GM12865 (cell line): Measurements from ENCODE around the gene B4GALT6.

Experiments
- DNase-seq: peaks from one replicate; pipeline ENCODE4 v3.0.0; 2010; ENCODE audit warnings: low read depth
- H3K4me3 ChIP-seq: 2 replicates; pipeline ENCODE4 v1.5.1; 2011; ENCODE audit warnings: mild to moderate bottlenecking, low read depth, low read length, control low read depth
- TF ChIP-seq, protein P1 (sequence below): IDR thresholded peaks from 2 replicates; pipeline ENCODE4 v1.5.1; 2011; ENCODE audit warnings: low read length, control low read depth, low read depth, inconsistent platforms; ENCODE audit not compliant: insufficient read depth; ENCODE audit errors: missing control alignments

Gene B4GALT6

DNA sequence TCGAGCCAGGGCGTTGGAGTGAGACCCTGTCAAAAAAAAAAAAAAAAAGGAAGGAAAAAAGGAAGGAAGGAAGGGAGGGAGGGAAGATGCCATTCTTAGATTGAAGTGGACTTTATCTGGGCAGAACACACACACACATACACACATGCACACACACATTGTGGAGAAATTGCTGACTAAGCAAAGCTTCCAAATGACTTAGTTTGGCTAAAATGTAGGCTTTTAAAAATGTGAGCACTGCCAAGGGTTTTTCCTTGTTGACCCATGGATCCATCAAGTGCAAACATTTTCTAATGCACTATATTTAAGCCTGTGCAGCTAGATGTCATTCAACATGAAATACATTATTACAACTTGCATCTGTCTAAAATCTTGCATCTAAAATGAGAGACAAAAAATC, 93.3 kb downstream of the B4GALT6 start:
- no peak for DNase-seq
- TF ChIP-seq, protein P1, sequence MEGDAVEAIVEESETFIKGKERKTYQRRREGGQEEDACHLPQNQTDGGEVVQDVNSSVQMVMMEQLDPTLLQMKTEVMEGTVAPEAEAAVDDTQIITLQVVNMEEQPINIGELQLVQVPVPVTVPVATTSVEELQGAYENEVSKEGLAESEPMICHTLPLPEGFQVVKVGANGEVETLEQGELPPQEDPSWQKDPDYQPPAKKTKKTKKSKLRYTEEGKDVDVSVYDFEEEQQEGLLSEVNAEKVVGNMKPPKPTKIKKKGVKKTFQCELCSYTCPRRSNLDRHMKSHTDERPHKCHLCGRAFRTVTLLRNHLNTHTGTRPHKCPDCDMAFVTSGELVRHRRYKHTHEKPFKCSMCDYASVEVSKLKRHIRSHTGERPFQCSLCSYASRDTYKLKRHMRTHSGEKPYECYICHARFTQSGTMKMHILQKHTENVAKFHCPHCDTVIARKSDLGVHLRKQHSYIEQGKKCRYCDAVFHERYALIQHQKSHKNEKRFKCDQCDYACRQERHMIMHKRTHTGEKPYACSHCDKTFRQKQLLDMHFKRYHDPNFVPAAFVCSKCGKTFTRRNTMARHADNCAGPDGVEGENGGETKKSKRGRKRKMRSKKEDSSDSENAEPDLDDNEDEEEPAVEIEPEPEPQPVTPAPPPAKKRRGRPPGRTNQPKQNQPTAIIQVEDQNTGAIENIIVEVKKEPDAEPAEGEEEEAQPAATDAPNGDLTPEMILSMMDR = no peak
- H3K4me3 ChIP-seq = no peak overlapping the region

DNA sequence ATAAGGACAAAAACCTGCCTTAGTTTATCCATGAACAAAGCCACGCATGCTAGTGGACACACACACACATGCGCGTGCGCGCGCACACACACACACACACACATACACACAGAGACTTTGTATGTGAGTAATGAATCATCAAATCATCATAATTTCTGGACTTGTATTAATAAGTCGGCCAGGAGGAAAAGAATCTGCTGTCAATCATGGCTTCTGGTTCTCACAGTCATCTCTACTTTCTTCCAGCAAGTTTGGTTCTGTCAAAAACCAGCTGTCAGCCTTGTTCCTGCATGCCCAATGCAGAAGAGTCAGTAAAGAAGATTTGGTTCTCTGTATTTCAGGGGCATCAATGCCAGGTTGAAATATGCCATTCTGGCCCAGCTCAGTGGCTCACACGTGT, 93.8 kb downstream of the B4GALT6 start:
- H3K4me3 ChIP-seq = no peak overlapping the region
- DNase-seq = no peak
- TF ChIP-seq, protein P1 = no peak

DNA sequence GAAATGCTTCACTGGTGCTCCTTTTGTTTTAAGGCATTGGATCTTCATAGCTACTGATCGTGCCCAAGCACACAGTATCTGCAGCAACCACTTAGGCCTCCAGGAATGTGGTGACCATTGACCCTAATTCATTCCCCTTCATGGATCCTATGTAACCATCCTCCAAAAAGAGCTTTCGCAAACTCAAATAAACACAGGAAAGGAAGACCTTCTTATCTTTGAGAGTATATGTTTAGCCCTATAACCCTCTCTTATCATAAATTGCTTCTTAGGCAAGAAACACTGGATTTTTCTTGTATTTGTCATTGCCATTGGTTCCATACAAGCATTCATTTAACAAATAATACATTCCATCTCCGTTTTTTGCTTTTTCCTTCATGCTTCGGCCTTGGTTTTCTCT, 96.9 kb downstream of the B4GALT6 start:
- TF ChIP-seq, protein P1 = no peak
- no peak overlapping the region for H3K4me3 ChIP-seq
- DNase-seq = no peak

DNA sequence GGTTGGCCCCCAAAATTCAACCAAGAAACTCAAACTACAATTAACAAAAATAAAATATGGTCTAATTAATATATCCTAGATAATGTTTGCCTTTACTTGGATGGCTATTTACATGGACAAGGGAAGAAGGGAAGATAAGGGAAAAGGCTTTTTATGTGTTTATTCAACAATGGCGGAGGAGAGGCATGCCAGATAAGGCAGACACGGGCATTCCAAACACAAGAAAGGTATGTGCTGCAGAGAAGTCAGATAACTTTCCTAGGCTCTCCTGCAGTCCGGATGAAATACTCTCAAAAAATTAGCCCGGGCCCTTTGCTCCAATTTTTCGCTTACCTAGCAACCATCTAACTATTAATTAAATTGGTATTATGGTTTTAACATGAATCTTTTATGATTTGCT, 97.8 kb downstream of the B4GALT6 start:
- no peak overlapping the region for H3K4me3 ChIP-seq
- TF ChIP-seq, protein P1 = no peak
- no peak for DNase-seq

DNA sequence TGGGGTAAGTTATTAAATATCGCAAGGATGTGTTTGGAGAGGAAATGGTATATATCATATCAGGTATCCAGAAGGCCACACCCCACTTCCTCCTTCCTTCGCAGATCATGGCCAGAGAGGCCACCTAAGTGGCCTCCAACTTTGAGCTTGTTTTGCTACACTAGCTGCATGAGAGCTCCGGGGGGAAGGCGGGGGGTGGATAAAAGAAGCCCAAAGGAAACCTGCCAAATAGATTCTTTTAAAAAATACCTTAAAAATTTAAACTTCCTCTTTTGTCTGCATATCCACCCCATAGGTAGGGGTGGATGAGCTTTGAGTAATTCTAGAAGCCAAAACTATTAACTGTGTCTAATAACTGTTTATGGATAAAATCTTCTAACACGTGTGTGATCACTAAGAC, 98.4 kb downstream of the B4GALT6 start:
- DNase-seq = no peak
- no peak overlapping the region for H3K4me3 ChIP-seq
- TF ChIP-seq, protein P1 = no peak

DNA sequence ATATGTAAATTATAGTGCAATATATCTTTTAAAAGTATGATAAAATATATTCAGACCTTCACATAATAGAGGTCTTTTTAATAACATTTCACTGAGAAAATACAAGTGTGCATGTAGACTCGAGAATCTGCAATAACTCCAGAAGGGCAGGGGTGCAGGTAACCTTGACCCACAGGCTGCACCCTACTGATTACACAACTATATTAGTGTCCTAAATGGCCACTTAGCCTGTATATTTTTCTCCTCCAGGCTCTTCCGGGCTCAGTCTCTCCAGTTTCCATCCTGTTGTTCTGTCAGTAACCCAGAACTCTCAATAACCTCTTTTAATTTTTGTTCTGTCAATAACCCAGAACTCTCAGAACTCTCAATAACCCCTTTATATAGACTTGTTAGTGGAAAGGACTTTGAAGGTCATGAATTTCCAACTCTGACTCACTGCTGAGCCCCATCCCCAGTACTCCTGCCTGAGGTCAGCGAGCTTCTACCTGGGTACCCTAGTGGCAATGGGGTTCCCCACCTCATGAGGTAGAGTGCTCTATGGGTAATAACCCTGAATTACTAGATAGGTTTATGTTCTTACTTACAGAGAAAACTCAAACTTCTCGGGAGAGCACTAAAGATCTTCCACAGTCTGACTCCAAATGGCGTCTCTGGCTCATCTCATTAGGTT, 101.1 kb downstream of the B4GALT6 start:
- H3K4me3 ChIP-seq = no peak overlapping the region
- DNase-seq = no peak
- TF ChIP-seq, protein P1 = no peak

DNA sequence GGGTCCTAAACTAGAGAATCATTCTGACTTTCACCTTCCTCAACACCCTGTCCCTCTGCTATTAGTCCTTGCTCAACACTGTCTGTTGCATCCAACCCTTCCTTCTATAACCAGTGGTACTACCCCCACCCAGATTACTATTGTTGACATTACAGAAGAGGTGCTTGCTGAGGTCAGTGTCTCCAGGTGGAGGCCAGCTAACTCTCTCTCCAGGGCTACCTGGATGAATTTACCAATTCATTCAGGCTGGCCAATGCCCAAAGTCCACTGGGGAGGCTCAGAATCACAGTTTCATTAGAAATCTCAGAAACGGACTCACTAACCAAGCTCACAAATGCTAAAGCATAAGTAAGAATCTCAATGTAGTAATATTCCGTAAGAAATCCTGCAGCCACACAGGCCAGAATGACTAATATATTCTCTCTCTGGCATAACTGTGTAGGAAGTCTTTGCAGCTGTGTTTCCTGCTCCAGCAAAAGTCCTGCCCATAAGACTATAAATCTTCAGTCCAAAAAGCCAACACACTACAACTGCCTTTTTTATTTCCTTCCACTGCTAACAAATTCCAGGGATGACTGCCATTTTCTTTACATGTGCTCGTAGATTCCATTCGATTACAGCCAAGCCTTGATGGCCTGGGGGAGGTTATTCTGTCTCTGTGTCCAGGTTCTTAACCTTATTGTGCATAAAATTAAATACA, 102.7 kb downstream of the B4GALT6 start:
- DNase-seq = no peak
- no peak overlapping the region for H3K4me3 ChIP-seq
- TF ChIP-seq, protein P1 = no peak
